Activated CD4-positive, CD25-positive, alpha-beta regulatory T cell treated with anti-CD3 and anti-CD28 coated beads, Interleukin-2, amount 50 U/mL, for 24 hours (primary cell): ENCODE results near the gene ZNF778.
"Not testable (repeated sequence)": the region's sequence is repeated elsewhere in the genome, so short reads cannot be mapped to it uniquely, and the experiment has no call there.

ENCODE experiments used
- ATAC-seq, 2 donors: fragments of 150-1000 bp; cut with Tn5 transposase; one replicate each; pipeline ENCODE4 v1.10.0; 2021; ENCODE audit warnings: mild to moderate bottlenecking in 1 of 2, moderate library complexity in 1 of 2

ZNF778 gene

GRCh38 chr16:89183463-89183862 lies 34.0 kb upstream of the ZNF778 start:
- ATAC-seq, result no peak

GRCh38 chr16:89183975-89184676 lies 33.4 kb upstream of the ZNF778 start:
- ATAC-seq, result no peak

- no peak for ATAC-seq
These were observed 32.9 kb upstream of the ZNF778 start for GRCh38 chr16:89184677-89184932.

- ATAC-seq, result no peak
These were observed 32.3 kb upstream of the ZNF778 start for GRCh38 chr16:89184933-89185794.

DNA sequence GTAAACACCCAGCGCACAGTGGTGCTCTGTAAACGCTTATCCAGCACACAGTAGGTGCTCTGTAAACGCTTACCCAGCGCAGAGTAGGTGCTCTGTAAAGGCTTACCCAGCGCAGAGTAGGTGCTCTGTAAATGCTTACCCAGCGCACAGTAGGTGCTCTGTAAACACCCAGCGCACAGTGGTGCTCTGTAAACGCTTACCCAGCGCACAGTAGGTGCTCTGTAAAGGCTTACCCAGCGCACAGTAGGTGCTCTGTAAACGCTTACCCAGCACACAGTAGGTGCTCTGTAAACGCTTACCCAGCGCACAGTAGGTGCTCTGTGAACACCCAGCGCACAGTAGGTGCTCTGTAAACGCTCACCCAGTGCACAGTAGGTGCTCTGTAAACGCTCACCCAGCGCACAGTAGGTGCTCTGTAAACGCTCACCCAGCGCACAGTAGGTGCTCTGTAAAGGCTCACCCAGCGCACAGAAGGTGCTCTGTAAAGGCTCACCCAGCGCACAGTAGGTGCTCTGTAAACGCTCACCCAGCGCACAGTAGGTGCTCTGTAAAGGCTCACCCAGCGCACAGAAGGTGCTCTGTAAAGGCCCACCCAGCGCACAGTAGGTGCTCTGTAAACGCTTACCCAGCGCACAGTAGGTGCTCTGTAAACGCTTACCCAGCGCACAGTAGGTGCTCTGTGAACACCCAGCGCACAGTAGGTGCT lies 31.5 kb upstream of the ZNF778 start:
- not testable (repeated sequence) for ATAC-seq

DNA sequence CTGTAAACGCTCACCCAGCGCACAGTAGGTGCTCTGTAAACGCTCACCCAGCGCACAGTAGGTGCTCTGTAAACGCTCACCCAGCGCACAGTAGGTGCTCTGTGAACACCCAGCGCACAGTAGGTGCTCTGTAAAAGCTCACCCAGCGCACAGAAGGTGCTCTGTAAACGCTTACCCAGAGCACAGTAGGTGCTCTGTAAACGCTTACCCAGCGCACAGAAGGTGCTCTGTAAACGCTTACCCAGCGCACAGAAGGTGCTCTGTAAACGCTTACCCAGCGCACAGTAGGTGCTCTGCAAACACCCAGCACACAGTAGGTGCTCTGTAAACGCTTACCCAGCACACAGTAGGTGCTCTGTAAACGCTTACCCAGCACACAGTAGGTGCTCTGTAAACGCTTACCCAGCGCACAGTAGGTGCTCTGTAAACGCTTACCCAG lies 30.9 kb upstream of the ZNF778 start:
- not testable (repeated sequence) for ATAC-seq

DNA sequence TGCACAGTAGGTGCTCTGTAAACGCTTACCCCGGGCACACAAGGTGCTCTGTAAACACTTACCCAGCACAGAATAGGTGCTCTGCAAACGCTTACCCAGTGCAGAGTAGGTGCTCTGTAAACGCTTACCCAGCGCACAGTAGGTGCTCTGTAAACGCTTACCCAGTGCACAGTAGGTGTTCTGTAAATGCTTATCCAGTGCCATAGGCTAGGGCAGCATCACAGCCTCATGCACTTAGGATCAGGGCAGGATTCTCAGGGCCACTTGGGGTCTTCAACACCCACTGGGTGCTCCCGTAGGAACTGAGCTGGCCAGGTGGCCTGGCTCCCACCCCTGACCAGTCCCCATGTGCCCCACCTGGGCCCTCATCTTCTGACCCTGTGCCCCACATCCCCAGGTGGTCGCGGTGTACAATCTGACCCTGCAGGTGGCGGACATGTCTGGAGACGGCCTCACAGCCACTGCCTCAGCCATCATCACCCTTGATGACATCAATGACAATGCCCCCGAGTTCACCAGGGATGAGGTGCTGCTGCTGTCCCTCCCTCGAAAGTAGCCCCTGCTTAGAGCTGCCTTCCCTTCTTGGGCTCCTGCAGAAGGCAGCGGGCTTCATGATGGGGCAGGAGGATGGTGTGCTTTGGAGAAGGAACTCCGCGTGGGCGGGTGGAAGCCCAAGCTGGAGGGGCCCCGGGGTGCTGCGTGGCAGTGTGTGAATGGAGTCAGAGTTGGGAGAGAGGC lies 30.3 kb upstream of the ZNF778 start:
- peak; percentile 40 to 51 for ATAC-seq

DNA sequence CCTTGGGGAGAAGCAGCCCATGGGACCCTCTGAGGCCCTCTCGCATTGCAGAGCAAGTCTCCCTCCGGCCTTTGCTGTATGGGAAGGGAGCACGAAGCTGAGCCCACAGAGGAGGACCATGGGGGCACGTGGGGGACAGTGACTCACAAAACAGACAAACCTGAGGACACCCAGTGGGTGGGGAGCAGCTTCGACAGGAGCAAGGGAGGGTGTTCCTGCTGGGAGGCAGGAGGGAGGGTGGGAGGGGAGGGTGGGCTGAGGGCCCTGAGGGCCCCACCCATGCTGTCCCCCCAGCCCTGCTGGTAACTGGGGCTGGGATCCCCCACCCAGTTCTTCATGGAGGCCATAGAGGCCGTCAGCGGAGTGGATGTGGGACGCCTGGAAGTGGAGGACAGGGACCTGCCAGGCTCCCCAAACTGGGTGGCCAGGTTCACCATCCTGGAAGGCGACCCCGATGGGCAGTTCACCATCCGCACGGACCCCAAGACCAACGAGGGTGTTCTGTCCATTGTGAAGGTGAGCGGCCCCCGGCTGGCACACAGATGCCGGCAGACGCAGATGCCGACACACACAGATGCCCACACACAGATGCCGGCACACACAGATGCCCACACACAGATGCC lies 29.6 kb upstream of the ZNF778 start:
- ATAC-seq, result peak; percentile 14 to 24

DNA sequence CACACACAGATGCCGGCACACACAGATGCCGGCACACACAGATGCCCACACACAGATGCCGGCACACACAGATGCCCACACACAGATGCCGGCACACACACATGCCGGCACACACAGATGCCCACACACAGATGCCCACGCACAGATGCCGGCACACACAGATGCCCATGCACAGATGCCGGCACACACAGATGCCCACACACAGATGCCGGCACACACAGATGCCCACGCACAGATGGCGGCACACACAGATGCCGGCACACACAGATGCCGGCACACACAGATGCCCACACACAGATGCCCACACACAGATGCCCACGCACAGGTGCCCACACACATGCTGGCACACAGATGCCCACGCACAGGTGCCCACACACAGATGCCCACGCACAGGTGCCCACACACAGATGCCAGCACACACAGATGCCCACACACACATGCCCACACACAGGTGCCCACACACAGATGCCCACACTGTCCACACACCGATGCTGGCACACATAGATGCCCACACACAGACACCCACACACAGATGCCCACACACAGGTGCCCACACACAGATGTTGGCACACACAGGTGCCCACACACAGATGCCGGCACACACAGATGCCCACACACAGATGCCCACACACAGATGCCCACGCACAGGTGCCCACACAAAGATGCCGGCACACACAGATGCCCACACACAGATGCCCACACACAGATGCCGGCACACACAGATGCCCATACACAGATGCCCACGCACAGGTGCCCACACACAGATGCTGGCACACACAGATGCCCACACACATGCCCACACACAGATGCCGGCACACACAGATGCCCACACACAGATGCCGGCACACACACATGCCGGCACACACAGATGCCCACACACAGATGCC lies 28.8 kb upstream of the ZNF778 start:
- not testable (repeated sequence) for ATAC-seq

GRCh38 chr16:89189358-89190025 lies 28.0 kb upstream of the ZNF778 start:
- ATAC-seq, result no peak

DNA sequence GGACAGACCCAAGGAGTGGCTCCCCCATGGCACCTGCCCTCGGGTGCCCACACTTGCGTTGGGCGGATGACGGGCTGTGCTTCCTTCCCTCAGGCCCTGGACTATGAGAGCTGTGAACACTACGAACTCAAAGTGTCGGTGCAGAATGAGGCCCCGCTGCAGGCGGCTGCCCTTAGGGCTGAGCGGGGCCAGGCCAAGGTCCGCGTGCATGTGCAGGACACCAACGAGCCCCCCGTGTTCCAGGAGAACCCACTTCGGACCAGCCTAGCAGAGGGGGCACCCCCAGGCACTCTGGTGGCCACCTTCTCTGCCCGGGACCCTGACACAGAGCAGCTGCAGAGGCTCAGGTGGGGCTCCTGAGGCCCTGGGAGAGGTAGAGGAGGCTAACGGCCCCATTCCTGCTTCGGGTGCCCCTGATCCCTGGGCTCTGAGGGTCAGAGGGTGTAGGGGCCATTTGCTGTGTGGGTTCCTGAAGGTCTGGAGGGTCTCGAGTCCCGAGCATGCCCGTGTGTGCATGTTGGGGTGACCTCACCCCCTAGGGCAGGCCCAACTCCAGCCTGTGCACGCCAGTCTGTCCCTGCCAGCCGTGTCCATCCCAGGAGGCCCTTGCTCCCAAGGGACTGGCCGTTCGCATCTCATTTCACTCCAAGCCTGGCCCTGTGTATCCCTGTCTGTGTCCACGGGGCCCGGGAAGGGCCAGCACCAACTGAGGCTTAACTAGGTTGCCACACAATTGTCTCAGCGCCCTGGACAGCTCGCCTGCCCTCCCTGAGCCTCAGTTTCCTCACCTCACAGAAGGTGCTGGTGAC lies 27.1 kb upstream of the ZNF778 start:
- no peak for ATAC-seq

- ATAC-seq, result no peak
These were observed 26.2 kb upstream of the ZNF778 start for GRCh38 chr16:89191033-89191900.

- ATAC-seq, result no peak
These were observed 25.7 kb upstream of the ZNF778 start for GRCh38 chr16:89191901-89192185.

- ATAC-seq, result not testable (repeated sequence)
These were observed 25.1 kb upstream of the ZNF778 start for GRCh38 chr16:89192186-89192955.

DNA sequence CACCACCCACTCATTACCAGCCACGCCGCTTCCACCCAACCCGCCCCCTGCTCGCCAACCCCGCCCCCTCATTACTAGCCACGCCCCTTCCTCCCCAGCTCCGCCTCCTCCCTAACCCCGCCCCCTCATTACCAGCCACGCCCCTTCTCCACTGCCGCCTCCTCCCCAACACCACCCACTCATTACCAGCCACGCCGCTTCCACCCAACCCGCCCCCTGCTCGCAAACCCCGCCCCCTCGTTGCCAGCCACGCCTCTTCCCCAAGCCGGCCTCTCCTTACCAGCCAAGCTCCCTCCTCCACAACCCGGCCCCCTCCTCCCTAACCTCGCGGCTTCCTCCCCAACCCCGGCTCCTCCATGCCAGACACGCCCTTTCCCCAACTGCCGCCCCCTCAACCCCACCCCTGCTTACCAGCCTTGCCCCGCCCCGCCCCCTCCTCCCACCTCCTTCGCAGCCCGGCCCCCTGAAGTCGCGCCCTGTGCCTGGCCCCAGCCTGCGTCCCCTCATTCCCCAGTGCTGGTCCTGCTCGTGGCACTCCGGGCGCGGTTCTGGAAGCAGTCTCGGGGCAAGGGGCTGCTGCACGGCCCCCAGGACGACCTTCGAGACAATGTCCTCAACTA lies 24.4 kb upstream of the ZNF778 start:
- peak in 1 of 2 donors; percentile 15 for ATAC-seq

GRCh38 chr16:89193576-89194293 lies 23.8 kb upstream of the ZNF778 start:
- no peak for ATAC-seq
